22Rv1 (cell line): ENCODE results near the gene PTPRD.
A peak's percentile ranks its signal among the peaks of the same experiment; 100 is the strongest.

Source experiments
- H3K27ac ChIP-seq: fragments of 450-650 bp; 2 replicates; pipeline ENCODE4 v1.5.1; 2017
- ZFX ChIP-seq: fragments of 450-650 bp; IDR thresholded peaks from 2 replicates; pipeline ENCODE4 v1.6.1; 2017; ENCODE audit warnings: antibody characterized with exemption, borderline replicate concordance
- TF ChIP-seq, protein P1 (sequence below): fragments of 450-650 bp; IDR thresholded peaks from 2 replicates; pipeline ENCODE4 v1.5.1; 2017; ENCODE audit warnings: mild to moderate bottlenecking

The PTPRD gene

DNA sequence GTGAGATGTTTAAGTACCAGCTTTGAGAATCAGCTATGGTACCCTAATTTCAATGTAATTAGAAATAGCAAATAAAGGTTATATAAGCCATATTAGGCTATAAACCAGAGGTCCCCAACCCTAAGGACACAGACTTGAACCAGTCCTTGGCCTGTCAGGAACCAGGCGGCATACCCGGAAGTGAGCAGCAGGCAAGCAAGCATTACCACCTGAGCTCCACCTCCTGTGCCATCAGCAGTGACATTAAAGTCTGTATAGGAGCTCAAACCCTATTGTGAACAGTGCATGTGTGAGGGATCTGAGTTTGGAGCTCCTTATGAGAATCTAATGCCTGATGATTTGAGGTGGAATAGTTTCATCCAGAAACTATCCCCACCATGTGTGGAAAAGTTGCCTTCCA, 1009.5 kb downstream of the PTPRD start:
- TF ChIP-seq, protein P1, sequence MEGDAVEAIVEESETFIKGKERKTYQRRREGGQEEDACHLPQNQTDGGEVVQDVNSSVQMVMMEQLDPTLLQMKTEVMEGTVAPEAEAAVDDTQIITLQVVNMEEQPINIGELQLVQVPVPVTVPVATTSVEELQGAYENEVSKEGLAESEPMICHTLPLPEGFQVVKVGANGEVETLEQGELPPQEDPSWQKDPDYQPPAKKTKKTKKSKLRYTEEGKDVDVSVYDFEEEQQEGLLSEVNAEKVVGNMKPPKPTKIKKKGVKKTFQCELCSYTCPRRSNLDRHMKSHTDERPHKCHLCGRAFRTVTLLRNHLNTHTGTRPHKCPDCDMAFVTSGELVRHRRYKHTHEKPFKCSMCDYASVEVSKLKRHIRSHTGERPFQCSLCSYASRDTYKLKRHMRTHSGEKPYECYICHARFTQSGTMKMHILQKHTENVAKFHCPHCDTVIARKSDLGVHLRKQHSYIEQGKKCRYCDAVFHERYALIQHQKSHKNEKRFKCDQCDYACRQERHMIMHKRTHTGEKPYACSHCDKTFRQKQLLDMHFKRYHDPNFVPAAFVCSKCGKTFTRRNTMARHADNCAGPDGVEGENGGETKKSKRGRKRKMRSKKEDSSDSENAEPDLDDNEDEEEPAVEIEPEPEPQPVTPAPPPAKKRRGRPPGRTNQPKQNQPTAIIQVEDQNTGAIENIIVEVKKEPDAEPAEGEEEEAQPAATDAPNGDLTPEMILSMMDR: no peak
- TF ChIP-seq ZFX: no peak
- no peak overlapping the region for H3K27ac ChIP-seq

GRCh38 chr9:9598723-9599122, 1014.1 kb downstream of the PTPRD start:
- H3K27ac ChIP-seq: no peak overlapping the region
- TF ChIP-seq, protein P1: 0 out of 2 replicates have a peak, but pooled peaks have one; percentile 10
- no peak for TF ChIP-seq ZFX

- H3K27ac ChIP-seq: no peak overlapping the region
These were observed 1020.7 kb downstream of the PTPRD start for GRCh38 chr9:9592104-9592503.

GRCh38 chr9:9585920-9586319, 1026.9 kb downstream of the PTPRD start:
- TF ChIP-seq ZFX: no peak
- TF ChIP-seq, protein P1: no peak
- no peak overlapping the region for H3K27ac ChIP-seq

More at GRCh38 chr9:9592104-9592503, 1020.7 kb downstream of the PTPRD start:
- TF ChIP-seq, protein P1: no peak
- TF ChIP-seq ZFX: no peak

GRCh38 chr9:9574080-9574479, 1038.7 kb downstream of the PTPRD start:
- no peak overlapping the region for H3K27ac ChIP-seq
- TF ChIP-seq ZFX: no peak
- TF ChIP-seq, protein P1: no peak

DNA sequence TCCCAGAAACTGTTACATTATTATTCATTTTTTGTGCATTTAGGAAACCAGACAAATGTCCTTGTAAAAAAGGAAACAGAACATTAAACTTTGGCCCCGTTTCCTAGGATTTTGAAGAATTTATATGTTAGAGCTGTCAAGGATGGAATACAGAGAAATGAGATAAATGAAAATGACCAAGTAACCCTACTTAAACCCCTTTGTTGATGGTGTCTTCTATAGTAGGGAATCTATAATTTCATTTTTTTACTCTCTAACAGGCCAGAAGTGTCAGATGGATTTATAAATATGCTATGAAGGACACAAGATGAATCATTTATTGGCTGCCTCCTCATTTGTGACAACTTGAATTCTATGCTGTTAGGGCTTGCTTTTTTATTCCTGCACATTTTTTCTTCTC, 1047.1 kb downstream of the PTPRD start:
- TF ChIP-seq, protein P1: no peak
- TF ChIP-seq ZFX: no peak

GRCh38 chr9:9563817-9564216, 1049.0 kb downstream of the PTPRD start:
- no peak overlapping the region for H3K27ac ChIP-seq
- no peak for TF ChIP-seq ZFX
- TF ChIP-seq, protein P1: no peak

More for the DNA sequence above, 1047.1 kb downstream of the PTPRD start:
- no peak overlapping the region for H3K27ac ChIP-seq
